ENCODE data around the gene KCTD1.

The KCTD1 gene

DNA sequence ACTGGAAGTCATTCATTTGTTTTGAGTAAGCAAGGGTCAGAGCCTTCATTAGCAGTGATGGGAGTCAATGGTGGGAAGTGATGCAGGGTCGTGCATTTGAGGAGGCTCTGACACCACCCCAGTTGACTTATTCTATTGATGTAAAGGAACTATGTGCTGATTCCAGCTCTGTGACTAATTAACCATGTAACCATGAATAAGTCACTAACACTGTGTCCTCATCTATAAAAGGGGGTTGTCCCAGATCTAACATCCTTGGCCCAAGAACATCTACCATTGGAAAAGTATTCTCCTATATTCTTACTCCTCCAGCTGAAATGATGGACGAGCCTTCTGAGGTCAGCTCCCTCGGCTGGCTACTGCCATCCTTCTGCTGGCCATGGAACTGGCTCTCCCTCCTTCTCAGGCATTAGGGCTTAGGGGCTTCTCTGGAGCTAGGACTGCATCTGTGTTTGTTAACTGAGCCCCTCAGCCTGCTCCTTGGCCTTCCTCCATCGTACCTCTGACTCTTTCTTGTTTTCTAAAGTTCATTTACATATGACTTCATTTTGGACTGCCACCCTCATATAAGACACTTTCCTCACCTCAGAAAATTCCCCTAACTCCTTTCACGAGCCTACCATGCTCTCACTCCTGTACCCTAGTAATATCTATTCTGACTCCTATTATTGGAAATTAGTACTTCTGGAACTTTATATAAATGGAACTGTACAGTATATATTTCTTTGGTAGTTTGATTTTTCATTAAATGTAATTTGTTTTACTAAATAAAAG, 115.5 kb downstream of the KCTD1 start:
- in situ Hi-C loops (cut with MboI; ENCODE audit: low sequenced_read_pairs) = no loop called here

DNA sequence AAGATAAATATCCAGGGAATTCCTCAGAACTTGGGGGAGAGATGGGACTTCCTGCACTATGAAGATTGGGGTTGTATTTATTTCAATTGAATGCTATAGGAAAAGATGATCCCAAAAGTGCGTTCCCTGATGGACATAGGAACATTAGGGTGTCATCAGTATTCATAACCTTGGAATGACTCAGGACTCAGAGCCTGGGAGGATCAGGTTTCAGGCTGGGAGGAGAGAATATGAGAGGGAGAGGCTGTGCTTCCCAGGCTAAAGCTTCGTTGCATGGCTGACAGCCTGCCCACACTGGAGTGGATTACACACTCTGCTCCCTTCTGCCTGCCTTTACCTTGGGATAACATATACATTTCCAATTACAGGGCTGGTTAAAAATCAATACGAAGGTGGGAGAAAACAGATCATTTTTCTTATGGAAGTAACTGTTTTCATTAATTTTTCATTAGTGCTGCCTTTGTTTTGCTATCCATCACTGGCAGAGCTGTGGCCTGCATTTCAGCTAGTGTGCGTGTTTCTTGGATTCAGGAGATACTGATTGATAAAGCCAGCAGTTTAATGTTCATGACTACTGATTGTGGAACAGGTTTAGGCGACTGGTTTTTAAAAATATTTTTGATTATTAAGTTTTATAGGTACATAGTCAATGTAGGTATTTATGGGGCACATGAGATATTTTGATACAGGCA, 118.7 kb downstream of the KCTD1 start:
- in situ Hi-C loops (cut with MboI; ENCODE audit: low sequenced_read_pairs) = no loop called here

DNA sequence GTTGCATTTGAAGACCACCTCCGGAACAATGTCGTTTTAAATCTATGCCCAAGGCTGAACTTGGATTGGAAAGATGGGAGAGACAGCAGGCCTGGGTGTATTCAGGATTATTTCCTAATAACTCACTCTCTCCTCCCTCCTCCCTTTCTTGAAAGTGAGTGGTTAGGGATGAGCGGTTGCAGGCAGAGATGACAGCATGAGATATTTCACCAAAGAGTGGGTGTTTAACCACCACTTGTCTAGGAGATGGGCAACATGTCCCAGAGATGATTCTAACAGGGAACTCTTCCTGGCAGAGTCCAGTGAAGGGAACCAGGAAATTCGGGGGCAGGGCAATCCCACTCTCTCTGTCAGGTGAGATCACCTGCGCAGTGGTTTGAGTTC, 123.2 kb downstream of the KCTD1 start:
- in situ Hi-C loops (cut with MboI; ENCODE audit: low sequenced_read_pairs) = no loop called here

DNA sequence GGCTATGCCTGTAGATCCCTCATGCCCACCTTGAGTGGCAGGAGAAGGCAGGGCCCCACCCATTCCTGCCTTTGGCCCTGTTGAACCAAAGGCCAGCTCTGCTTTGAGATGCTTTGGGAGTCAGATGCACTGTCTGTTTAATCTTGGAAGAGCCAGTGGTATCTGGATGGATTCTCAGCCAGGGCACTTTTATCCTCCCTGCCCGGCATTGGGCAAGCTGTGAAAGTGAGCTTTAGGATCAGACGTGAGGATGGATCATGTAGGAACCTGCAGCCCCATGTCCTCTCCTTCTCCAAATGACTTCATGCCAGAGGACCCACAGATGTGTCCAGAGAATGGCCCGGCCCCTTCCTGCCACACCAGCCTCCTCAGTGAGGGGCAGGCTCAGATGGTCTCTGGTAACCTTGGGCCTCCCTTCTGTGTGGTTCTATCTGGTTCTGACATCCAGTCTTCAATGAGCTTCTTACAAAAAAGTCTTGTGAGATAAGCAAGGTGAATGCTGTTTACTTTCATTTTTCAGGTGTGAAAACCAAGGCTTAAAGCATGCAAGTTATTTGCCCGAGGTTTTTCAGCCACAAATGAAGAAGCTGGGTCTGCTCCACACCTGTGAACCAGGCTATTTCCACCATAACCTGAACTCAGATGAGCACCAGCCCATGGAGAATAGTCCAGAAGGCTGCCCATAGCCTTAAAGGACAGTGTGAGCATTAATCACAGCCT, 123.8 kb downstream of the KCTD1 start:
- in situ Hi-C loops (cut with MboI; ENCODE audit: low sequenced_read_pairs) = no loop called here

DNA sequence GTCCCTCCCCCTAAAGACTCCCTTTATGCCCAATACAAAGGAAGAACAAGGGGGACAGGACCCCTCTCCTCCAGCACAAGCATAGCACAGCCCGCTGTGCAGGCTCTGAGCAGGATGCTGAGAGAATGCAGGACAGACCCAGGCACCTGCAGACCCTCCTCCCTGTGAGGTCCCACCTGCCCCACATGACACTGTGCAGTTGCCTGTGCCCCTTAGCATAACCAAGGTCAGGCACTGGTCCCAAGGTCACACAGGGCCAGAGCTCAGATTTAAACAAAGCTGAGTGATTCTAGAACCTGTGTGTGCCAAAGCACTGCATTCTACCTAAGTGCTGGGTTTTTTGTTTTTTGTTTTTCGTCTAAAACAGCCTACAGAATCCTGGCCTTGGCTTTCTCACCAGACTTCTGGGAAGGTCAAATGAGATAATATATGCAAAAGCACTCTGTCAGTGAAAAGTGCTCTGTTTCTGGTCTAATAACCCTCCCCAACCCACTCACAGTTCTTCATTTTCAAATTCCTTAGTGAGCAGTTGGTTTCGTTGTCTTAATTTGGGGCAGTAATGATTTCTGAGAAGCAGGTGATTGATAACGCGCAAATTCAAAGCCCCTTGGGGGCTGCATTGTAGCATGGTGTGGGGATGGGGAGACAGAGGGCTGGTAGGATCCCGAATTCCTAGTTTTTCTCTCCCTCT, 125.7 kb downstream of the KCTD1 start:
- in situ Hi-C loops (cut with MboI; ENCODE audit: low sequenced_read_pairs) = no loop called here

DNA sequence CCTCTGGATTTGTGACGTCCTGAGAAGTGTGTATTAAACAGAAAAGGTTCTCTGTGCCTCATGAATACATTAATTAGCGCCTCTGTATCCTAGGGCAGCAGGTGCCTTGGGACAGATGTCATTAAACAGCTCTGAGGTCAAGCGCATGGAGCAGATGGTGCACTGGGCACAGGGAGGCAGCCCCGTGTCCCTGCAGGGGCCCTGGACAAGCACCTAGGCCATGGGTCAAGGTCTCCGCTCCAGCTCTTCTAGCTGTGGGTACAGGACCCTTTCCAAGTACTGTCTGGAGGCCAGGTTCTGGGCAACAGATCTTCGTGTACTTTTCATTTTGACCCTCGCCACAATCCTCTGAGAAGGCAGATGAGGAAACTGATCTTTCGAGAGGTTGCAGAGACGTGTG, 126.4 kb downstream of the KCTD1 start:
- in situ Hi-C loops (cut with MboI; ENCODE audit: low sequenced_read_pairs) = no loop called here

DNA sequence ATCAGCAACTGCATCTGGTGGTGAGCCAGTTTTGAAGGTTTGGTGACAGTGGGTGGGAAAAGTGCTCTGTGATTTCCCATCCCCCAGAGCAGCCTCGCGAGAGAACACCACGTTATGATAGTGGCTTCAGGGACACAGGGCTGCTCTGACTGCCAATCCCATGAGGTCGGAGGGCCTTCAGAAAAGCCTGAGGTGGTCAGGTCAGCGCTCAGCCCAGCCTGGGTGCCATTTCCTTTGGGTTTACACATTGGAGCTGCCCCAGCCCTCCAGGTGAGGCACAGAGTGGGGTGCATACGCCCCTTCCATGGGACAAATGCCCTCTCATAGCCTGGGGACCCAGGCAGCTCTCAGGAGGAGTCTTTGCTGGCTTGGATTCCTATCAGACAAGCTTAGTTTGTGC, 126.8 kb downstream of the KCTD1 start:
- in situ Hi-C loops (cut with MboI; ENCODE audit: low sequenced_read_pairs) = no loop called here

DNA sequence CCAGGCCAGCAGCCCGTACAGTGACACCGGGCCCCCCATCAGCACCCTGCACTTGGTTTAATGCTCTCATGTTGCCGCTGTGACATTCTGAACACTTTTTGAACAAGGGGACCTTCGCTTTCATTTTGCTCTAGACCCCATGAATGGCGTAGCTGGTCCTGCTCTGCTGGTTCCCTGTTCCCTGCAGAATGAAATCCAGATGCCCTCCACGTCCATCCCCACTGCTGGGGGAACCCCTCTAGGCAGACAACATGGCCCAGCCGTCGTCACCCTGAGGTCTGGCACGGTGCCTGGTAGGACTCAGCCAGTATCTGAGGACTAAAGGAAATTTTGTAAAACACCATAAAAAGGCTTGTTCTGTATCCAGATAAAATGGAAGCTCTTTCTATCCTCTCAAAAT, 128.6 kb downstream of the KCTD1 start:
- in situ Hi-C loops (cut with MboI; ENCODE audit: low sequenced_read_pairs) = no loop called here

DNA sequence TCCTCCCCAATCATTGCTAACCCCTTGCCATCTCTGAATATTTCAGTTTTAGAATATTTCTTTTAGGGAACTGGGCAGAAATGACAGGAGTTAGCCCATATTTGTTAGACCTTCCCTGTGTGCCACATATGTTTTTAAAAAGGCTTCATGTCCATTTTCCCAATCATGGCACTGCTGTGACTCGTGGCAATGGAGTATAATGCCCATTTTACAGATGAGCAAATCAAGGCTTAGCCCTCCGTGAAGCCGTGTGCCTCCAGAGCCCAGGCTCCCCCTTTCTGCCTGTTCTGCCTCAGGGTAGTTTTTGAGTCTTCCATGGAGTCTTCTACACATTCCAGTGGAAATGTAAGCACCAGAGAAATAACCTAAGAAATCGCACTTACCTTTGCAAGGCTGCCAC, 130.1 kb downstream of the KCTD1 start:
- in situ Hi-C loops (cut with MboI; ENCODE audit: low sequenced_read_pairs) = no loop called here

DNA sequence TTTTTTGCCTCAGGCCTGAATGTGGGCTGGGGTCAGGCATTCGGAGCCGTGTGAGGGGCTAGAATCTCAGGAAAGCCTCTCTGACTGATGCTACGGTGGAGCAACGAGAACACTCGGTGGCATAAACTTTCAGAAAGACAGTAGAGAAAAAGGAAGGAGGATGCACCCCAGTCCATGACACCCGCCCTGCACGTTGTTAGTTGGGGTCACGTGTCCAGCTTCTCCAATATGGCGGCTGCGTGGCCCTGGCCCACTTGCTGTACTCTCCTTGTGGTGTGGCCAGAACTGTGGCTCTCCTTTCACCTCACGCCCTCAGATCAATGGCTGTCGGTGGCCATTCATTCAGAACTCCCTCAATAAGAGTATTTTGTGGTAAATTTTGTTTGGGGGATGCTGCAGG, 131.2 kb downstream of the KCTD1 start:
- in situ Hi-C loops (cut with MboI; ENCODE audit: low sequenced_read_pairs) = no loop called here

DNA sequence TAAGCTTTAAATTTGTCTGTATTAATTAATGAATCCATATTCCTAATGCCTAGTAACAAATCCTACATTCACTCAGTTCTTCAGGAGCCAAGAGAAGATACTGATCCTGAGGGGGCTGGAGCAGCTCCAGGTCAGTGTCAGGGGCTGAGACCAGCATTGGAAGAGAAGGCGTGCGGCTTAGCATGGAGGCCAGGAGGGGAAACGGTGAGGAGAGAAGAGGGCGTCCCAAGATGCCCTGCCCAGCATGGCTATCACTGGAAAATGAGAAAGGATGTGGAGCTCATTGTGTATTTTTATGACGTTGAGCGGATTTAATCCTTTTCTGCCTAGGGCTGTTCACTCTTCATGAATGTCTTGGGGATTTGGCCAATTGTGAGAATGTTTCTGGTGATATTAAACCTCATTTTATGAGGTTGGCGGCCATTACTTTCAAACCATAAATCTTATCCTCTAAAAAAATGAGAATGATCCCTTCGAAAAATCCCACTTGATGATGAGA, 131.7 kb downstream of the KCTD1 start:
- in situ Hi-C loops (cut with MboI; ENCODE audit: low sequenced_read_pairs) = no loop called here

DNA sequence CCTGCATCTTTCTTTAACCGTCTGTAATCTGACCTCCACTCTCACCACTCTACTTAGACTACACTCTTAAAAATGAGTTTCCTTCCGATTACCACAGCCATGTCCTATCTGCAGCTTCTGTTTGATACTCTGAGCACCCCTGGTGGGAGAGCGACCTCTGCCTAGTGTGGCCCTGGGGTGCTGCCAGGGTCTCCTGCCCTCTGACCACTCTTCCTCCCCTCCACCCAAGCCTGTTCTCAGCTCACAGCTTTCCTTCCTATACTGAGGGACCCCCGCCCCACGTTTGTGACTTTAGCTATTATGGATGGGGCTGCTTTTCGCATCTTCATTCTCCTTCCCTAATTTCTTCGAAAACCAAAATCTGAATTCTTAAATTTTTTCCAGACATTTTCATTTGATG, 132.7 kb downstream of the KCTD1 start:
- in situ Hi-C loops (cut with MboI; ENCODE audit: low sequenced_read_pairs) = no loop called here

DNA sequence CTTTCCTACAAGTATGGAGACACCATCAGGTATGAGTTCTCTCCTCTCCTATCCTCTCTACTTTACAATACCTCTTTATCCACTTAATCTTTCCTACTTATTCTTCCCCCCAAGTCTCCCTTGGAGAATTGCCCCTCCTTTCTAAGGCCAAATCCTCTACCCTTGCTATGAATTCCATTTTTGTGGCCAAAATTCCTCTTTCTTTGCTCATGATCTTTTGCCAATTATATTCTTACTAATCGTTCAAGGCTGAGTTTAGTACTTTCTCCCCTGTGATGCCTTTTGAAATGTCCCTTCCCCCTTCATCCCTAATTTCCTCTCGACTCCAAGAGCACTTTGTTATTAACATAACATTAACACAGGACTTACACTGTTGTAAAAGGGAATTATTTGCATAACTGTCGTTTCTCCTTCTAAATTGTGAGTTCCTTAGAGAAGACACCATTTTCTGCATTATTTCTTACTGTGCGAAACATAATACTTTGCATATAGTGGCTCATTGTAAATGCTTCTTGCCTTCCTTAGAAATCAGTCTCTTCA, 133.4 kb downstream of the KCTD1 start:
- in situ Hi-C loops (cut with MboI; ENCODE audit: low sequenced_read_pairs) = no loop called here

DNA sequence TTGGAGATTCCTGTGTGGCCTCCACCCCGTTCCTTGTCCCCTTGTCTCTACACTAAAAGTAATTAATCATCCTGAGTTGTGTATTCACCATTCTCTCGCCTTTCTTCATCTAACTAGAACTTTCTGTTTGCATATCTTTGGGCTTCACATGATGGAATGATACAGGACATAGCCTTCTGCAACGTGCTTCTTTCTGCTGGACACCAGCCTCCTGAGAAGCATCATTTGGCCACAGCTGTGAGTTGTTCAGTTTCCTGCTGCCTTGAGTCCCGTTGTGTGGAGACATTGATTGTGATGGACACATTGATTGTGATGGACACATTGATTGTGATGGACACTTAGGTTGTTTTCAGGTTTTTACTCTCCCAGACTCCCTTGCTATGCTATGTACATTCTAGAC, 139.3 kb downstream of the KCTD1 start:
- in situ Hi-C loops (cut with MboI; ENCODE audit: low sequenced_read_pairs) = no loop called here

DNA sequence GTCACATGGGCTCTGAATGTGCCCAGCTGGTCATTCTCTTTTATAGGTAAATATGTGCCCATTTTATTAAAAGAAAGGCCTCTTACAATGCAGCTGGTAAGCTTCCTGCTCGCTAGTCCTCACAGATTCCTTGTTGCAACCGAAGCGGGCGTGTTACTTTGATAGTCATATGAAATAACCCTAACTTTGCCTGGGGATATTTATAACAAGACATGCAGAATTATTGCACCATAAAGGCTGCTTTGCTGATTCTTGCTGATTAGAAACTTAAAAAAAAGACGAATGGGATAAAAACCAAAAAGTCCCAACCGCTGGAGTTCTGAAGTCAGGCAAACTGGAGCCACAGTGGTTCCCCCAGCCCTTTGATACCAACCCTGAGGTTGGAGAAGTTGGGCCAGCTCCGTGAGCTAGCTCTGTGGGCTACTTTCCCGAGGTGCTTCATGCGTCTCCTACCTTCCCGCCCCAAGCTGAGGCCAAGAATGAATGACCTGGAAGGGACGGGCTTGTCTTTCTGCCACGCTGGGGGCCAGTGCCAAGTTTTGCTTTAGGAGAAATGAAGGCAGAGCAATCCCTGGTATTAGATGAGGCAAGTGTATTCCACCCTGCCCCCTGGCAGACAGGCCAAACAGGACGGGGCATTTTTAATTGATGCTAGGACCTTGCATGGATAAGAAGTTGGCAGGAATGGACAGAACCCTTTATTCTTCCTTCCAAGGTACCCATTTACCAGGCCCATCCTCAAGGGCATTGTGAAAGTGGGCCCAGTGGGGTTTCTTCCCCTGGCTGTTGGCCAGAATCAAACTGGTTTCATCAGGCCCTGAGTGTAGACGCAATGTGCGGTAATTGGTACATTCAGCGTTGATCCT, 140.4 kb downstream of the KCTD1 start:
- in situ Hi-C loops (cut with MboI; ENCODE audit: low sequenced_read_pairs) = no loop called here

DNA sequence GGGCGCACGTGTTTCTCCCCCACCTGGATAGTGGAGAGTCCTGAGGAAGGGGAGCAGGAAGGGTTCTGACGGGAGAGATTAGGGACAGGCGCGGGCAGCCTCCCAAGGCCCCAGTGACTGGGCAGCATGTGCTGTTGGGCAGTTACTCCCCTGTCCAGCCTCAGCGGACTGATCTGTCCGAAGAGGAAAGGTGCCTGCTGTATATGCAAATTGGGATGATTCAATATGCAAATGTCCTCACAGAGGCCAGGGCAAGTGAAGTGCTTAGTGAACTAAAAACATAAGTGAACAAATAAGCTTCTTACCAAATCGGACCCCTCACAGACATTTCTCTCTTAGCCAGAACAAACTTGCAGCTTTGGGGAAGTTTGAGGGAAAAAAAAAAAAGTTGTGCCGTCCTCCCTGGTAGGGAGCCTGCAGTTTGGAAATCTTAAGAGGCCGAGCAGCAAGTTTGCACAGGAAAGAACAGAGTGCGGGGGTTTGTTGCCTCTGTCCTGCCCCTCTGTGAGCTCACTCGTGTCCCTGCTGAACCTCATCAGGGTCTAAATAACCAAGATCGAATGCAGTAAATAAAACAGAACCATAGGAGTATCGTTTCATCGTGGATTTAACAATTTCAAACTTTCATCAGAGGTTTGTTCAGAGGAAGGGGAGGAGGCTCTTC, 141.4 kb downstream of the KCTD1 start:
- in situ Hi-C loops (cut with MboI; ENCODE audit: low sequenced_read_pairs) = no loop called here

DNA sequence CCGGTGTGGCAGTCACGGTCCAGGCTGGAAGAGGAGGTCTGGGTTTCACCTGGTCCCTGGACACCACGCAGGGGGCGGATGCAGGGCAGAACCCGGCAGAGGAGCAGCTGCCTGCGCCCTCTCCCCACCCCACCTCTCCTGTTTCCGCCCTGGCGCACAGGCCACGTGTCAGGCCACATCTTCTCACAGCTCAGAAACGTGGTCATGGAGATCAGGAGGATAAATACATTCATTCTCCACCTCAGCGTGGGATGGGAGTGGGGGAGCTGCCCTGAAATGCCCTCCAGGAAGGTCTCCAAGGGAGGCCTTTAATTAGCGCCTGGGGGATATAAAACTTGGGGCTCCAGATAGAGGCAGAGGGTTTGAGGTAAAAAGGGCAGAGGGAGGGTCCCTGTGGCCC, 142.0 kb downstream of the KCTD1 start:
- in situ Hi-C loops (cut with MboI; ENCODE audit: low sequenced_read_pairs) = no loop called here

DNA sequence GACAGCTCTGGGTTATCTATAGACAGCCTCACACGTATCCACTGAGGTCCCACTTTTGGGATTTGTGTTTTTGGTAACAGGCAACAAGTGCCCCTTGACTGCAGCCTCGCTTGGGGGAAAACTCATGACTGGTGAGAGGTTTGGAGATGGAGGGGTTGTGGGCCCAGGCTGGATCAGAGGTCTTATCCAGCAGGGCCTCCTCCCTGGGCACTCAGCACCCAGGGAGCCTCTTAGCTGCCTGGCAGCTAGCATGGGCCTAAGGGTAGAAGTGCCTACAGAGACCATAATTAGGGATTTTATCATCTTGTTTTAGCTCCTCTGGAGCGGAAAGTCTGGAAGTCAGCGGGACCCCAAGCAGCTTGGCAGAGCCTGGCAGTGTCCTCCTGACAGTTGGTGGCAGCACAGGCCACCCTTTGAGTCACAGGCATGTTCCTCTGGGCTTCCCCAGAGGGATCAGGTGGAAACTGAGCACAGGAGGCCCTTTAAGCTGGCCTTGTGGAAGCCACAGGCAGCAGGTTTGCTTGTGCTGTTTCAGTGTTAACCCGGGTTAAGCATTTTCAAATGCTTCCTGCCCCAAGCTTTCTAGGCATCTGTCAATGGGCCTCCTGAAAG, 143.1 kb downstream of the KCTD1 start:
- in situ Hi-C loops (cut with MboI; ENCODE audit: low sequenced_read_pairs) = no loop called here

All from HL-60/S4 treated with phorbol 12-myristate 13-acetate at 8.2 ng/mL for 4 days and 3 days (cell line).